NCI-H526 (cell line): Measurements from ENCODE around the gene ZNF579.
"Not testable (repeated sequence)": the region's sequence is repeated elsewhere in the genome, so short reads cannot be mapped to it uniquely, and the experiment has no call there.

ENCODE experiments used
- DNase-seq, 2 experiments: peaks; one replicate each; lab custom pipeline; 2025; lab: John Stamatoyannopoulos, UW

Gene ZNF579

GRCh38 chr19:55593096-55593772, 12.6 kb upstream of the ZNF579 start:
- no peak for DNase-seq

- no peak for DNase-seq
Observed at GRCh38 chr19:55592391-55593090, 11.9 kb upstream of the ZNF579 start.

- DNase-seq: peak in 1 of 2 experiments; percentile 35
Observed at GRCh38 chr19:55591555-55591954, 10.9 kb upstream of the ZNF579 start.

- peak in 1 of 2 experiments; percentile 52 for DNase-seq
Observed at GRCh38 chr19:55590617-55591016, 10.0 kb upstream of the ZNF579 start.

DNA sequence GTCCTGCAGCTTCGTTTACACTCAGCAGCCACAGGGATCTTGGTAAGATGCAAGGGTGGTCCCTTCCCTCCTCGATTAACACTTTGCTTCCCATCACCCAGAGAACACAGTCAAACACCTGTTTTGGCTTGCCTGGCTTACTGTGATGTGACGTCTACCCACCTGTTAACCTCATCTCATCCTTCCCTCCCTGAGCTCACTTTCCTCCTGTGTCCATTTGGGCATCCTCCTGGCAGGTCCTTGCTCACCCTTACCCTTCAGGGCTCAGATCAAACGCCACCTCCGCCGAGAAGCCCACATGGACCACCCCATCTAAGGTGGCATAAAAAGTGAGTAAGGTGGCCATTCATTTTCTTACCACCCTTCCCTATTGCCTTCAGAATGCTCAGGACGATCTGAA, 9.5 kb upstream of the ZNF579 start:
- DNase-seq: no peak

- DNase-seq: no peak
Observed at GRCh38 chr19:55588738-55589137, 8.1 kb upstream of the ZNF579 start.

DNA sequence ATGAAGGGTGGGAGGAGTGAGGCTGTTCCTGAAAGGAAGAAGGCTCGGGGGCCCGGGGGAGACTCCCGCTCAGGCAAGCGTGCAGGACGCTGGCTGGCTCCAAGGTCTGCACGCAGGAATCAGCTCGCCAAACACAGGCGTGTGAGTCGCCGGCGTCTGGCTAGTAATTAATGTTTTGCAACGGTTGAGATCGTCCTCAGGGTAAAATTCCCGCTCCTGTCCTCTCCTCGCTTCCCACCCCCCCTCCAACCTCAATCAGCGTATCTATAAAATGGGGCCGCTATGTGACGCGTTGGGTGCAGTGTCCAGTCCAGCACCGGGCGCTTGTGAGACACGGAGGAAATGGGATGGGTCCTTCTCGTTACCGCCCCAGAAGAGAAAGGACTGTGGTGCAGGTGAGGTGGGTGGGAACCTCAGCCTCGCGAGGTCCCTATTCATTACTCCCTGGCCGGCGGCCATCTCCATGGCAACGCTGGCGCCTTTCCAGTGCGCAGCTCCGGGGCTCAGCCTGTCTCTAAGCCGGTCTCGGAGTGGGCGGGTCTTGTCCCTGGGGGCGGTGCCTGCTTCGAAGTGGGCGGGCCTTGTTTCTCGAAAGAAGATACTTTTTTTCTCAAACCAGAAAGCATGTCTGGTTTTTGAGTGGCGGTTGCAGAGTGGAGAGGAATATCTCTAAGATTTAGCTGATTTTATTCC, 6.5 kb upstream of the ZNF579 start:
- peak; percentile 96 to 99 for DNase-seq

DNA sequence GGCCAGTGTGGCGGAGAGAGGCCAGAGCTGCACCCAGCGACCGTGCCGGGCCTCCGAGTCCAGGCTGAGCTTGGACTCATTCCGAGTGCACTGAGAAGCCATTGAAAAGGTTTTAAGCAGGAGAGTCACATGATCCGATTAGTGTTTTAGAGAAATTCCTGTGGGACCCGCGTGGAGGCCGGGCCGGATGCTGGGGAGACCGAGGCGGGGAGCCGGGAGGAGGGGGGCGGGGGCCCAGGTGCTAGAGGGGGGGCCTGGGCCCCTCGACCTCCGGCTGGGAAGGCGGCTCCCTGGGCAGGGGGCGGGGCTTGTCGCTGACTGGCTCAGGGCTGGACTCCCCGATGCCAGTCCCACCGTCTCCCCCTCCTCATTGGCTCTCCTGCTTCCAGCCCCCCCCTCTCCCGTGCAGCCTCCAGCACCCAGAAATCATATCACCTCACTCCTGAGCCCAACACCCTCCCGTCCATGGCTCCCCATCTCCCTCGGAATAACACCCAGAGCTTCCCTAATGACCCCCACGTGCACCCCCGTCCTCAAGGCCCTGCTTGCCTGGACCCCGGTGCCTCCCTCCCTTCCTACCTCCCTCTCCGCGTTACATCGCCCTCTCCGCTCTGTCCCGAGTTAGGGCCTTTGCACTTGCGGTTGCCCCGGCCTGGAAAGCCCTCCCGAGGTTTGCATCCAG, 5.2 kb upstream of the ZNF579 start:
- peak; percentile 52 to 90 for DNase-seq

GRCh38 chr19:55584871-55585270, 4.2 kb upstream of the ZNF579 start:
- DNase-seq: no peak

- DNase-seq: not testable (repeated sequence)
Observed at GRCh38 chr19:55583897-55584296, 3.2 kb upstream of the ZNF579 start.

DNA sequence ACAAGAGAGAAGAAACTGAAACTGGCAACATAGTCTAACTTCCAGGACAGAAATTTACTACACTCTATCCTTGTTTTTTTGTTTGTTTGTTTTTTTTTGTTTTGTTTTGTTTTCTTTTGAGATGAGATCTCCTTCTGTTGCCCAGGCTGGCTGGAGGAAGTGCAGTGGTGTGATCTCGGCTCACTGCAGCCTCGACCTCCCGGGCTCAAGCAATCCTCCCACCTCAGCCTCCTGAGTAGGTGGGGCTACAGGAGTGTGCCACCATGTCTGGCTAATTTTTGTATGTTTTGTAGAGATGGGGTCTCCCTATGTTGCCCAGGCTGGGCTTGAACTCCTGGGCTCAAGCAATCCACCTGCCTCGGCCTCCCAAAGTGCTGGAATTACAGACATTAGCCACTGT, 1.6 kb upstream of the ZNF579 start:
- DNase-seq: not testable (repeated sequence)

GRCh38 chr19:55581823-55582223, 1.2 kb upstream of the ZNF579 start:
- no peak for DNase-seq

- no peak for DNase-seq
Observed at GRCh38 chr19:55581145-55581822, 636 bp upstream of the ZNF579 start.

GRCh38 chr19:55579766-55580621, 654 bp downstream of the ZNF579 start:
- peak in 1 of 2 experiments; percentile 56 for DNase-seq

GRCh38 chr19:55578761-55579747, 1.6 kb downstream of the ZNF579 start:
- no peak for DNase-seq

DNA sequence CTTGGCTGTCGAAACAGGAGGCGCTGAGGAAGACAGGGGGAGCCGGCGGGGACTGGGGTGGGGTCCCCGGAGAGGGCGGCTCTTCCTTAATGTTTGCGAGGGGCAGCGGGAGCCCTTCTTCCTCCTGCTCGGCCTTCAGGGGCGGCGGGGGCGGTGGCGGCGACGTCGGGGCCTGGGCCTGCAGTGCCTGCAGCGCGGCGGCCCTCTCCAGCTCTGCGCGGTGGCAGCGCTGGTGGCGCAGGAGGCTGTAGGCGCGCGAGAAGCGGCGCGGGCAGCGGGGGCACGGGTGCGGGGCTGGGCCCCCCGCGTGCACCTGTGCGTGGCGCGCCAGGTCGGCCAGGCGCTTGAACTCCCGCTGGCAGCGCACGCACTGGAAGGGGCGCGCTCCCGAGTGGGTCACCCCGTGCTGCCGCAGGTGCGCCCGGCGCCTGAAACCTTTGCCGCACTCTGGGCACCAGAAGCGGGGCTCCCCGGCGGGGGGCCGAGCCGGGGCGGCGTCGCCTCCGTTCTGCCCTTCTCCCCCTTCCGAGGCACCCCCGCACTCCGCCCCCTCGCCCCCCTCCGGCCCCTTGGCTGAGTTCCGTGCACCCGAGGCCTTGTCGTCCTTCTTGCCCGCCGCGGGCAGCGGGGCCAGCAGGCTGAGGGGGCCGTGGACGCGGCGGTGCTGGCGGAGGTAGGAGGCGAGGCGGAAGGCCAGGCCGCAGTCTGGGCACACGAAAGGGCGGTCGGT, 2.5 kb downstream of the ZNF579 start:
- no peak for DNase-seq

DNA sequence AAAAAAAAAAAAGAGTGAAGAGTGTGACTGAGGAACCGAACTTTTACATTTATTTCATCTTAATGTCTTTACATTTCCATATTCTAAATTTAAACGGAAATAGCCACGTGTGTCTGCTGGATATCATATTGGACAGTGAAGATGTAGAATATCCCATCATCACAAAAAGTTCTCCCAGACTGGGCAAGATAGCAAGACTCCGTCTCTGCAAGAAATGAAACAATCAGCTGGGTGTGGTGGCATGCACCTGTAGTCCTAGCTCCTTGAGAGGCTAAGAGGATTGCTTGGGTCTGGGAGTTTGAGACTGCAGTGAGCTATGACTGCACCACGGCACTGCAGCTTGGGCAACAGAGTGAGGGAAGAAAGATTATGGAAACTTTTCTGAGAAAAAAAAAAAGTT, 3.9 kb downstream of the ZNF579 start:
- DNase-seq: no peak

DNA sequence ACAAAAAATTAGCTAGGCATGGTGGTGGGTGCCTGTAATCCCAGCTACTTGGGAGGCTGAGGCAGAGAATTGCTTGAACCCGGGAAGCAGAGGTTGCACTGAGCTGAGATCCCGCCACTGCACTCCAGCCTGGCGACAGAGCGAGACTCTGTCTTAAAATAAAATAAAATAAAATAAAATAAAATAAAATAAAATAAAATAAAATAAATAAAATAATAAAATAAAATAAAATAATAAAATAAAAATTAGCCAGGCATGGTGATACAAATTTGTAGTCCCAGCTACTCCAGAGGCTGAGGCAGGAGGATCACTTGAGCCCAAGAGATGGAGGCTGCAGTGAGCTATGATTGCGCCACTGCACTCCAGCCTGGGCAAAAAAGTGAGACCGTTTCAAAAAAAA, 6.7 kb downstream of the ZNF579 start:
- DNase-seq: not testable (repeated sequence)

DNA sequence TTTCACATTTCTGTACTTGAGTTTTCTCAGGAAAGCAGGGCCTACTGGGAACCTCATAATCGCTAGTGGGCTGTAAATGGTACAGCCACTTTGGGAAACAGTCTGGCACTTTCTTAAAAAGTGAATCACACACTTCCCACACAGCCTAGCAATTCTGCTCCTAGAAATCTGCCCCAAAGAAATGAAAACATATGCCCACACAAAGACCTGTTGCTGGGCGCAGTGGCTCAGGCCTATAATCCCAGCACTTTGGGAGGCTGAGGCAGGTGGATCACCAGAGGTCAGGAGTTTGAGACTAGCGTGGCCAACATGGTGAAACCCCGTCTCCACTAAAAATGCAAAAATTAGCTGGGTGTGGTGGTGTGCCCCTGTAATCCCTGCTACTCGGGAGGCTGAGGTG, 11.2 kb downstream of the ZNF579 start:
- DNase-seq: not testable (repeated sequence)
